HepG2 (cell line): ENCODE measurements around the gene GATA5. TPM values are rescaled to one million over a fixed set of nuclear protein-coding genes. Genes with fewer than 3 reads are reported as not detected.
A peak's percentile ranks its signal among the peaks of the same experiment; 100 is the strongest.

Source experiments
- ATAC-seq: fragments of 200-7000 bp; cut with Tn5 transposase; 3 replicates; pipeline ENCODE4 v1.9.1; 2020; ENCODE audit warnings: mild to moderate bottlenecking, moderate library complexity
- BruUV-seq: library from RNA; stranded (reverse); fragments of 400-500 nt; replicated peaks from 2 replicates; lab custom pipeline; 2021; lab: Mats Ljungman, UMichigan
- CTCF ChIA-PET: fragments of 300-600 bp; formaldehyde crosslinking; extraction: SDS; loops from one replicate; lab custom pipeline; 2021; ENCODE audit warnings: low total read pairs, inconsistent platforms, low intra/inter-chr PET ratio; lab: Yijun Ruan, JAX
- POLR2A ChIA-PET: fragments of 350-600 bp; sonication (Branson Sonifier 250); formaldehyde crosslinking; loops from one replicate; lab custom pipeline; 2020; ENCODE audit warnings: antibody characterized with exemption, inconsistent platforms; lab: Yijun Ruan, JAX
- DNase-seq: peaks from one replicate; pipeline ENCODE4 v3.0.0-alpha.2; 2015; ENCODE audit warnings: low spot score
- FAIRE-seq: peaks from 3 replicates; lab custom pipeline; 2011; peaks lifted over from hg19 to GRCh38; lab: Jason Lieb, UNC
- H2AFZ ChIP-seq: one replicate; pipeline ENCODE4 v1.6.1; 2011; ENCODE audit warnings: low read length, inconsistent platforms
- H3K27ac ChIP-seq: fragments of 300-600 bp; 3 replicates; pipeline ENCODE4 v1.8.0; 2011; ENCODE audit warnings: mixed run types, mild to moderate bottlenecking, mixed read lengths, low read length, inconsistent platforms; ENCODE audit not compliant: insufficient read depth; ENCODE audit errors: extremely low read length
- H3K27me3 ChIP-seq, 2 experiments: fragments of 200-600 bp in 1 of 2; 2 replicates in 1 of 2; 3 replicates in 1 of 2; pipeline versions ENCODE4 v1.6.0 to v1.8.0; 2011; ENCODE audit warnings: low read length in 2 of 2, mild to moderate bottlenecking in 2 of 2, moderate library complexity in 2 of 2, inconsistent platforms in 1 of 2; ENCODE audit not compliant: insufficient read depth in 2 of 2, control insufficient read depth in 1 of 2
- H3K36me3 ChIP-seq, 2 experiments: fragments of 200-600 bp in 1 of 2; replicated peaks in 1 of 2; 2 replicates in 1 of 2; 3 replicates in 1 of 2; pipeline versions ENCODE4 v1.5.1 to v1.8.0; 2011; ENCODE audit warnings: low read length in 2 of 2, inconsistent platforms in 1 of 2; ENCODE audit not compliant: insufficient read depth in 2 of 2, control insufficient read depth in 1 of 2
- H3K4me1 ChIP-seq: 2 replicates; pipeline ENCODE4 v1.5.1; 2012; ENCODE audit warnings: low read length, inconsistent platforms; ENCODE audit not compliant: insufficient read depth
- H3K4me2 ChIP-seq: 2 replicates; pipeline ENCODE4 v1.6.0; 2011; ENCODE audit warnings: low read depth, low read length, inconsistent platforms
- H3K4me3 ChIP-seq, 3 experiments: fragments of 200-600 bp in 1 of 3; sonication (generic), shearing (Covaris generic) in 1 of 3; replicated peaks in 1 of 3; 2 replicates each; pipeline ENCODE4 v1.5.1; 2011 to 2016; ENCODE audit warnings: low read length in 3 of 3, inconsistent platforms in 2 of 3, low read depth in 2 of 3, mild to moderate bottlenecking in 2 of 3, control low read depth in 1 of 3, mixed read lengths in 1 of 3; ENCODE audit not compliant: insufficient read depth in 1 of 3
- H3K79me2 ChIP-seq: one replicate; pipeline ENCODE4 v1.6.1; 2011; ENCODE audit warnings: low read length, inconsistent platforms; ENCODE audit not compliant: insufficient read depth
- H3K9ac ChIP-seq: 2 replicates; pipeline ENCODE4 v1.6.0; 2011; ENCODE audit warnings: mild to moderate bottlenecking, low read depth, low read length, inconsistent platforms; ENCODE audit not compliant: insufficient read depth
- H3K9me3 ChIP-seq: 2 replicates; pipeline ENCODE4 v1.5.1; 2012; ENCODE audit warnings: mild to moderate bottlenecking, low read length
- H4K20me1 ChIP-seq: 2 replicates; pipeline ENCODE4 v1.6.0; 2011; ENCODE audit warnings: inconsistent platforms, mild to moderate bottlenecking, low read length, moderate library complexity; ENCODE audit not compliant: insufficient read depth
- ARNTL ChIP-seq: sonication (generic); formaldehyde crosslinking; IDR thresholded peaks from 2 replicates; pipeline ENCODE4 v1.4.0; 2020; ENCODE audit warnings: mild to moderate bottlenecking, missing genetic modification reagents
- KDM5B ChIP-seq: sonication (generic); formaldehyde crosslinking; IDR thresholded peaks from 2 replicates; pipeline ENCODE4 v1.4.0; 2020; ENCODE audit warnings: missing genetic modification reagents, mild to moderate bottlenecking, borderline replicate concordance
- MTA1 ChIP-seq: sonication (generic); formaldehyde crosslinking; IDR thresholded peaks from 2 replicates; pipeline ENCODE4 v1.4.0; 2020; ENCODE audit warnings: missing genetic modification reagents, mild to moderate bottlenecking, borderline replicate concordance
- NR1H2 ChIP-seq: sonication (generic); formaldehyde crosslinking; IDR thresholded peaks from 2 replicates; pipeline ENCODE4 v1.8.1; 2022; ENCODE audit warnings: low read depth, missing genetic modification reagents, borderline replicate concordance
- SP2 ChIP-seq: sonication (generic); formaldehyde crosslinking; IDR thresholded peaks from 2 replicates; pipeline ENCODE4 v1.5.1; 2020; ENCODE audit warnings: mild to moderate bottlenecking, missing genetic modification reagents
- SP4 ChIP-seq: sonication (generic); formaldehyde crosslinking; IDR thresholded peaks from 2 replicates; pipeline ENCODE4 v1.8.1; 2023; ENCODE audit warnings: mild to moderate bottlenecking, missing genetic modification reagents
- TBP ChIP-seq: sonication (generic); formaldehyde crosslinking; IDR thresholded peaks from 2 replicates; pipeline ENCODE4 v1.5.0; 2020; ENCODE audit warnings: missing genetic modification reagents
- ZNF274 ChIP-seq: sonication (generic); formaldehyde crosslinking; IDR thresholded peaks from 2 replicates; pipeline ENCODE4 v1.5.1; 2020; ENCODE audit warnings: mild to moderate bottlenecking, missing genetic modification reagents
- ZNF672 ChIP-seq: sonication (generic); formaldehyde crosslinking; IDR thresholded peaks from 2 replicates; pipeline ENCODE4 v1.8.1; 2022; ENCODE audit warnings: missing genetic modification reagents
- ZNF788 ChIP-seq: sonication (generic); formaldehyde crosslinking; IDR thresholded peaks from 2 replicates; pipeline ENCODE4 v1.5.0; 2020; ENCODE audit warnings: mild to moderate bottlenecking, missing genetic modification reagents, borderline replicate concordance
- WGBS: methylation state at CpG from one replicate; pipeline ENCODE4 v1.1.6; 2017; ENCODE audit warnings: low lambda C conversion rate; 5-methylcytosine and 5-hydroxymethylcytosine counted together
- in situ Hi-C: cut with HindIII; loops from 2 replicates; pipeline ENCODE4 v1.10.0; 2017; ENCODE audit warnings: low pct_unique_long_range_greater_than_20kb; ENCODE audit not compliant: extremely low pct_ligation_motif_present
- intact Hi-C: fragments of 100-400 bp; cut with micrococcal nuclease; formaldehyde crosslinking; loops from one replicate; pipeline ENCODE4 v1.10.0; 2022; ENCODE audit not compliant: unreplicated experiment
- polyA plus RNA-seq, 8 experiments: library from polyadenylated mRNA; depleted of rRNA in 3 of 8; stranded (reverse) in 7 of 8; unstranded in 1 of 8; fragments of >200 nt; fragmentation: Illumina TruSeq in 4 of 8; extraction: Trizol in 4 of 8; gene quantifications; 2 replicates each; pipeline versions ENCODE4 v1.2.1 to v1.2.3, GENCODE V29; 2011 to 2016; ENCODE audit warnings: low read depth in 4 of 8, missing spikeins in 1 of 8, mixed read lengths in 1 of 8; ENCODE audit not compliant: insufficient read depth in 1 of 8
- total RNA-seq, 5 experiments: library from RNA; depleted of rRNA; stranded (reverse); fragments of >200 nt; fragmentation: Illumina TruSeq; extraction: Trizol; gene quantifications; 2 replicates each; pipeline ENCODE4 v1.2.3, GENCODE V29; 2016; ENCODE audit warnings: low read depth in 1 of 5
- TF ChIP-seq, protein P1 (sequence below): sonication (generic); formaldehyde crosslinking; conservative IDR thresholded peaks from 2 replicates; pipeline ENCODE4 v1.4.0; 2020; ENCODE audit warnings: missing genetic modification reagents
- TF ChIP-seq, protein P2 (sequence below): IDR thresholded peaks from 2 replicates; pipeline ENCODE4 v1.4.0; 2020; ENCODE audit warnings: mild to moderate bottlenecking, missing genetic modification reagents
- TF ChIP-seq, protein P3 (sequence below), 2 experiments: sonication (generic) in 1 of 2; formaldehyde crosslinking in 1 of 2; IDR thresholded peaks; 2 replicates each; pipeline versions ENCODE4 v1.4.0 to v1.6.1; 2016 to 2020; ENCODE audit warnings: borderline replicate concordance in 1 of 2, low read depth in 1 of 2, mild to moderate bottlenecking in 1 of 2, missing genetic modification reagents in 1 of 2

The GATA5 gene
- total and polyA plus RNA-seq, 2 of the 13 experiments (the other 11 are each of a cell fraction or from before 2014, with no cell fraction given): 0.12 to 0.20 TPM

DNA sequence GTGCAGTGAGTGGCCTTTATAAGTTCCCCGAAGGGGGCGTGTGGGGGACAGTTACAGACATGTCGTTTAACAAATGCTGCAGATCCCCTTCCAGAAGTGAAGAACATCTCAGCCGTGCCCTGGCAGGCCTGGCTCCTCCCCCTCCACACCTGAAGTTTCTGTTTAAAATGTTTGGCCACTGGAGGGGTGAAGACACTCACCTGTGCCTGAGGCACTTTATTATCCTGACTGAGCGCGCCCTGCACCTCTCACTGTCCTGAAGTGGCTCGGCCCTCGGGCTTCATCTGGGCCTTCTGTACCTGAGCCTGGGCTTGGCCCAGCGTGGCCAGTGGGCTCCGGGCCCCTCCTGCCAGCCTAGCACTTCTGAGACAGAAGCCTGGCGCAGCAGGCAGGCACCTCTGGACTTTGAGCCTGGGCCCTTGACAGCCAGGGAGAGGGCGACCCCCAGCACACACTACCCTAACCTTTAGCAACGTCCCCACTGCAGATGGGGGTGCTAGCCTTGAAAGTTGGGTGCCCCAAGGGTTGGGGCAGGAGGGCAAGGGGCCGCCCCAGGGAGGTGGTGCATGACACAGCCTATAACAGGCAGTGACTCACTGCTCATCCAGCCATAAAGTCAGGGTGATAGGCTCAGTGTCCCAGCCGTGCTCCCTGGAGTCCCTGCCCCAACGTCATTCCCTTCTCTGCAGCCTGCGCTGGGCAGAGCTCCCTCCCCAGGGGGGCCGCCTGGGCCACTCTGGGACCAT, 13.6 kb upstream of the GATA5 start:
- Histone ChIP-seq H3K4me3 (no peak overlapping the region), H3K9ac (no peak overlapping the region), H3K4me2 (peak overlapping the region; percentile 14), H3K9me3 (no peaks in the 10 kb centered on the region), H3K27ac (no peak overlapping the region), H3K27me3 (peaks cover 34 to 90% of the 10 kb centered on the region in 2 experiments), H3K79me2 (no peaks in the 10 kb centered on the region), H3K36me3 (no peaks in the 10 kb centered on the region), H2AFZ (no peak overlapping the region), H3K4me1 (peaks cover 58% of the 10 kb centered on the region), H4K20me1 (no peaks in the 10 kb centered on the region)
- 21% methylated on average over 18 of the region's 18 CpGs for WGBS
- no peak for FAIRE-seq
- intact Hi-C loops: loop anchor here (5.0 kb wide), 1 partner anchor 77 kb away; no protein-coding TSS in a partner anchor
- ATAC-seq: peak; percentile 3; the same call in 1 of the 3 replicates
- in situ Hi-C loops: no loop called here
- POLR2A ChIA-PET: no interaction called here
- BruUV-seq: no TSS peak
- DNase-seq: no peak
- CTCF ChIA-PET: no interaction called here
- TF ChIP-seq KDM5B (CRISPR knock-in tag): peak; percentile 12; the same call in 1 of the 2 replicates
- no peak for TF ChIP-seq TBP (CRISPR knock-in tag)
- 0 out of 2 replicates have a peak, but pooled peaks have one; percentile 40 for TF ChIP-seq ZNF788 (CRISPR knock-in tag)
- TF ChIP-seq SP4: 0 out of 2 replicates have a peak, but pooled peaks have one; percentile 24
- TF ChIP-seq, protein P1, sequence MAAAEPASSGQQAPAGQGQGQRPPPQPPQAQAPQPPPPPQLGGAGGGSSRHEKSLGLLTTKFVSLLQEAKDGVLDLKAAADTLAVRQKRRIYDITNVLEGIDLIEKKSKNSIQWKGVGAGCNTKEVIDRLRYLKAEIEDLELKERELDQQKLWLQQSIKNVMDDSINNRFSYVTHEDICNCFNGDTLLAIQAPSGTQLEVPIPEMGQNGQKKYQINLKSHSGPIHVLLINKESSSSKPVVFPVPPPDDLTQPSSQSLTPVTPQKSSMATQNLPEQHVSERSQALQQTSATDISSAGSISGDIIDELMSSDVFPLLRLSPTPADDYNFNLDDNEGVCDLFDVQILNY (CRISPR knock-in tag): 0 out of 2 replicates have a peak, but pooled peaks have one; percentile 43
- TF ChIP-seq NR1H2 (CRISPR knock-in tag): no peak
- TF ChIP-seq, protein P2, sequence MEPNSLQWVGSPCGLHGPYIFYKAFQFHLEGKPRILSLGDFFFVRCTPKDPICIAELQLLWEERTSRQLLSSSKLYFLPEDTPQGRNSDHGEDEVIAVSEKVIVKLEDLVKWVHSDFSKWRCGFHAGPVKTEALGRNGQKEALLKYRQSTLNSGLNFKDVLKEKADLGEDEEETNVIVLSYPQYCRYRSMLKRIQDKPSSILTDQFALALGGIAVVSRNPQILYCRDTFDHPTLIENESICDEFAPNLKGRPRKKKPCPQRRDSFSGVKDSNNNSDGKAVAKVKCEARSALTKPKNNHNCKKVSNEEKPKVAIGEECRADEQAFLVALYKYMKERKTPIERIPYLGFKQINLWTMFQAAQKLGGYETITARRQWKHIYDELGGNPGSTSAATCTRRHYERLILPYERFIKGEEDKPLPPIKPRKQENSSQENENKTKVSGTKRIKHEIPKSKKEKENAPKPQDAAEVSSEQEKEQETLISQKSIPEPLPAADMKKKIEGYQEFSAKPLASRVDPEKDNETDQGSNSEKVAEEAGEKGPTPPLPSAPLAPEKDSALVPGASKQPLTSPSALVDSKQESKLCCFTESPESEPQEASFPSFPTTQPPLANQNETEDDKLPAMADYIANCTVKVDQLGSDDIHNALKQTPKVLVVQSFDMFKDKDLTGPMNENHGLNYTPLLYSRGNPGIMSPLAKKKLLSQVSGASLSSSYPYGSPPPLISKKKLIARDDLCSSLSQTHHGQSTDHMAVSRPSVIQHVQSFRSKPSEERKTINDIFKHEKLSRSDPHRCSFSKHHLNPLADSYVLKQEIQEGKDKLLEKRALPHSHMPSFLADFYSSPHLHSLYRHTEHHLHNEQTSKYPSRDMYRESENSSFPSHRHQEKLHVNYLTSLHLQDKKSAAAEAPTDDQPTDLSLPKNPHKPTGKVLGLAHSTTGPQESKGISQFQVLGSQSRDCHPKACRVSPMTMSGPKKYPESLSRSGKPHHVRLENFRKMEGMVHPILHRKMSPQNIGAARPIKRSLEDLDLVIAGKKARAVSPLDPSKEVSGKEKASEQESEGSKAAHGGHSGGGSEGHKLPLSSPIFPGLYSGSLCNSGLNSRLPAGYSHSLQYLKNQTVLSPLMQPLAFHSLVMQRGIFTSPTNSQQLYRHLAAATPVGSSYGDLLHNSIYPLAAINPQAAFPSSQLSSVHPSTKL (CRISPR knock-in tag): no peak
- 0 out of 2 replicates have a peak, but pooled peaks have one; percentile 59 for TF ChIP-seq ZNF274 (CRISPR knock-in tag)
- peak; percentile 39; the same call in 1 of the 2 replicates for TF ChIP-seq SP2 (CRISPR knock-in tag)
- TF ChIP-seq ZNF672 (CRISPR knock-in tag): no peak
- TF ChIP-seq, protein P3, sequence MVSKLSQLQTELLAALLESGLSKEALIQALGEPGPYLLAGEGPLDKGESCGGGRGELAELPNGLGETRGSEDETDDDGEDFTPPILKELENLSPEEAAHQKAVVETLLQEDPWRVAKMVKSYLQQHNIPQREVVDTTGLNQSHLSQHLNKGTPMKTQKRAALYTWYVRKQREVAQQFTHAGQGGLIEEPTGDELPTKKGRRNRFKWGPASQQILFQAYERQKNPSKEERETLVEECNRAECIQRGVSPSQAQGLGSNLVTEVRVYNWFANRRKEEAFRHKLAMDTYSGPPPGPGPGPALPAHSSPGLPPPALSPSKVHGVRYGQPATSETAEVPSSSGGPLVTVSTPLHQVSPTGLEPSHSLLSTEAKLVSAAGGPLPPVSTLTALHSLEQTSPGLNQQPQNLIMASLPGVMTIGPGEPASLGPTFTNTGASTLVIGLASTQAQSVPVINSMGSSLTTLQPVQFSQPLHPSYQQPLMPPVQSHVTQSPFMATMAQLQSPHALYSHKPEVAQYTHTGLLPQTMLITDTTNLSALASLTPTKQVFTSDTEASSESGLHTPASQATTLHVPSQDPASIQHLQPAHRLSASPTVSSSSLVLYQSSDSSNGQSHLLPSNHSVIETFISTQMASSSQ (IDR thresholded peaks at IDR 0.05; ENCODE audit: low read depth): no peak
- TF ChIP-seq, protein P3 (CRISPR knock-in tag; IDR thresholded peaks at IDR 0.05; ENCODE audit: borderline replicate concordance): peak; percentile 21; the same call in 1 of the 2 replicates
- no peak for TF ChIP-seq ARNTL
- TF ChIP-seq MTA1: peak; percentile 28; the same call in 1 of the 2 replicates
